ENCODE data around the gene EMC8.

GRCh38 chr16:85750146-85750826, 49.1 kb downstream of the EMC8 start:
- TF ChIP-seq CTCF (IDR thresholded peaks at IDR 0.05) (no peak), POLR2AphosphoS5 (IDR thresholded peaks at IDR 0.05) (no peak), POLR2A (IDR thresholded peaks at IDR 0.05) (no peak)
